GM12878 (cell line): ENCODE results near the gene FHL3. TPM values are rescaled to one million over a fixed set of nuclear protein-coding genes. Genes with fewer than 3 reads are reported as not detected.
A peak's percentile ranks its signal among the peaks of the same experiment; 100 is the strongest.

ENCODE experiments used
- CBX3 ChIP-seq: fragments of 200-600 bp; sonication (generic); IDR thresholded peaks from 2 replicates; pipeline ENCODE4 v1.6.1; 2016; ENCODE audit warnings: low read depth, borderline replicate concordance
- CEBPB ChIP-seq, 2 experiments: fragments of 150-350 bp in 1 of 2; IDR thresholded peaks; 2 replicates each; pipeline ENCODE4 v1.6.1; 2012 to 2014; ENCODE audit warnings: low read depth in 2 of 2, low read length in 2 of 2, borderline replicate concordance in 1 of 2, inconsistent platforms in 1 of 2
- KAT2A ChIP-seq: conservative IDR thresholded peaks from 2 replicates; pipeline ENCODE4 v1.6.1; 2011; ENCODE audit warnings: low read depth, low read length; ENCODE audit not compliant: control insufficient read depth
- NR2F1 ChIP-seq: fragments of 450-650 bp; conservative IDR thresholded peaks from 2 replicates; pipeline ENCODE4 v1.6.1; 2017; ENCODE audit warnings: mild to moderate bottlenecking
- NRF1 ChIP-seq: conservative IDR thresholded peaks from 2 replicates; pipeline ENCODE4 v1.6.1; 2011; ENCODE audit warnings: mild to moderate bottlenecking, low read depth, low read length, improper control_type of control experiment
- PAX8 ChIP-seq: fragments of 450-650 bp; IDR thresholded peaks from 2 replicates; pipeline ENCODE4 v1.6.1; 2017; ENCODE audit warnings: mild to moderate bottlenecking, moderate library complexity
- PKNOX1 ChIP-seq: fragments of 450-650 bp; IDR thresholded peaks from 2 replicates; pipeline ENCODE4 v1.6.1; 2016; ENCODE audit warnings: mild to moderate bottlenecking
- POLR2AphosphoS5 ChIP-seq: IDR thresholded peaks from 2 replicates; pipeline ENCODE4 v1.6.1; 2011; ENCODE audit warnings: mild to moderate bottlenecking, low read length, inconsistent platforms
- POU2F2 ChIP-seq: IDR thresholded peaks from 3 replicates; pipeline ENCODE4 v1.6.1; 2011; ENCODE audit warnings: low read depth, mild to moderate bottlenecking, low read length, borderline replicate concordance
- PRDM15 ChIP-seq: fragments of 450-650 bp; formaldehyde crosslinking; IDR thresholded peaks from 2 replicates; pipeline ENCODE4 v1.4.0; 2020; ENCODE audit warnings: mild to moderate bottlenecking, moderate library complexity
- REST ChIP-seq: IDR thresholded peaks from 2 replicates; pipeline ENCODE4 v1.6.1; 2012; ENCODE audit warnings: mild to moderate bottlenecking, low read depth, low read length
- SIN3A ChIP-seq: IDR thresholded peaks from 2 replicates; pipeline ENCODE4 v1.6.1; 2012; ENCODE audit warnings: low read depth, low read length, improper control_type of control experiment
- SMARCA5 ChIP-seq: fragments of 450-650 bp; IDR thresholded peaks from 2 replicates; pipeline ENCODE4 v1.6.1; 2017; ENCODE audit warnings: mild to moderate bottlenecking
- SREBF2 ChIP-seq: IDR thresholded peaks from 2 replicates; pipeline ENCODE4 v1.6.1; 2012; ENCODE audit warnings: mild to moderate bottlenecking, low read length
- SUZ12 ChIP-seq: fragments of 200-600 bp; sonication (generic); IDR thresholded peaks from one replicate; pipeline ENCODE4 v1.6.1; 2018; ENCODE audit warnings: antibody characterized with exemption, mild to moderate bottlenecking; ENCODE audit not compliant: unreplicated experiment
- WRNIP1 ChIP-seq: IDR thresholded peaks from 2 replicates; pipeline ENCODE4 v1.6.1; 2011; ENCODE audit warnings: low read depth, low read length, improper control_type of control experiment, borderline replicate concordance
- ZNF24 ChIP-seq: fragments of 450-650 bp; IDR thresholded peaks from 2 replicates; pipeline ENCODE4 v1.6.1; 2017; ENCODE audit warnings: antibody characterized with exemption, mild to moderate bottlenecking
- ZNF274 ChIP-seq: IDR thresholded peaks from one replicate; pipeline ENCODE4 v1.8.0; 2011; ENCODE audit not compliant: insufficient read length, insufficient read depth
- ZNF622 ChIP-seq: fragments of 450-650 bp; IDR thresholded peaks from 2 replicates; pipeline ENCODE4 v1.6.1; 2017; ENCODE audit warnings: mild to moderate bottlenecking, inconsistent platforms
- polyA plus RNA-seq, 11 experiments: library from polyadenylated mRNA; depleted of rRNA in 4 of 11; unstranded in 6 of 11; stranded (reverse) in 5 of 11; fragments of >200 nt; fragmentation: Nextera tagmentation in 4 of 11; fragmentation: Illumina TruSeq in 1 of 11; extraction: Ambion mirVana in 4 of 11; extraction: Trizol in 1 of 11; gene quantifications; 1 replicate in 1 of 11; 2 replicates in 10 of 11; pipeline versions ENCODE4 v1.2.1 to v1.2.3, GENCODE V29; 2011 to 2016; ENCODE audit warnings: inconsistent platforms in 2 of 11, missing spikeins in 2 of 11, low read depth in 1 of 11
- total RNA-seq, 4 experiments: library from RNA; depleted of rRNA in 3 of 4; stranded (reverse); fragments of >200 nt in 3 of 4; fragmentation: Illumina TruSeq in 1 of 4; extraction: Trizol in 1 of 4; gene quantifications; 2 replicates each; pipeline versions ENCODE4 v1.2.1 to v1.2.3, GENCODE V29; 2013 to 2021

The FHL3 gene
- total and polyA plus RNA-seq, 10 of the 15 experiments (the other 5 are each of a cell fraction or from before 2014, with no cell fraction given), result 0.26 to 13.9 (median 7.9) TPM

GRCh38 chr1:38046884-38047602 is 41.7 kb upstream of the FHL3 start (continued):
- TF ChIP-seq PRDM15 (CRISPR knock-in tag), result no peak
- TF ChIP-seq KAT2A, result no peak
- peak; percentile 91 for TF ChIP-seq PKNOX1
- no peak for TF ChIP-seq POU2F2
- TF ChIP-seq ZNF622, result no peak
- TF ChIP-seq SUZ12, result no peak
- no peak for TF ChIP-seq SMARCA5
- TF ChIP-seq SREBF2, result no peak
- no peak for TF ChIP-seq CBX3
- TF ChIP-seq ZNF274, result no peak
- no peak for TF ChIP-seq POLR2AphosphoS5
- TF ChIP-seq CEBPB (IDR thresholded peaks at IDR 0.05; ENCODE audit: borderline replicate concordance in 1 of 2, low read depth in 2 of 2, low read length in 2 of 2), result no peak
- 0 out of 2 replicates have a peak, but pooled peaks have one; percentile 32 for TF ChIP-seq NR2F1
- no peak for TF ChIP-seq NRF1
- TF ChIP-seq SIN3A, result no peak
- no peak for TF ChIP-seq WRNIP1
- TF ChIP-seq ZNF24, result no peak
- TF ChIP-seq REST, result no peak
- TF ChIP-seq PAX8, result no peak
